Endometrium (tissue), 2 donors: ENCODE measurements around the gene SNX25.
"Not testable (repeated sequence)": the region's sequence is repeated elsewhere in the genome, so short reads cannot be mapped to it uniquely, and the experiment has no call there.

Experiments
- FAIRE-seq: peaks from 2 replicates; lab custom pipeline; 2012; peaks lifted over from hg19 to GRCh38; lab: Jason Lieb, UNC
- donor health status: control.
- donor health status: control.

The SNX25 gene

GRCh38 chr4:185205073-185205472 is 4.3 kb upstream of the SNX25 start:
- FAIRE-seq, result not testable (repeated sequence)

GRCh38 chr4:185205697-185206342 is 3.6 kb upstream of the SNX25 start:
- FAIRE-seq, result no peak

- no peak for FAIRE-seq
Observed at GRCh38 chr4:185207466-185207865, 1.9 kb upstream of the SNX25 start.

- not testable (repeated sequence) for FAIRE-seq
Observed at GRCh38 chr4:185209852-185210101, 379 bp downstream of the SNX25 start.

GRCh38 chr4:185210102-185210981 is 944 bp downstream of the SNX25 start:
- no peak for FAIRE-seq

- no peak for FAIRE-seq
Observed at GRCh38 chr4:185211035-185211434, 1.6 kb downstream of the SNX25 start.

GRCh38 chr4:185211641-185212040 is 2.2 kb downstream of the SNX25 start:
- no peak for FAIRE-seq

GRCh38 chr4:185212581-185212980 is 3.2 kb downstream of the SNX25 start:
- no peak for FAIRE-seq

- FAIRE-seq, result no peak
Observed at GRCh38 chr4:185213877-185214276, 4.5 kb downstream of the SNX25 start.

- FAIRE-seq, result no peak
Observed at GRCh38 chr4:185215261-185215660, 5.9 kb downstream of the SNX25 start.

- no peak for FAIRE-seq
Observed at GRCh38 chr4:185217408-185217975, 8.1 kb downstream of the SNX25 start.

- no peak for FAIRE-seq
Observed at GRCh38 chr4:185218312-185218711, 8.9 kb downstream of the SNX25 start.

GRCh38 chr4:185219551-185220344 is 10.3 kb downstream of the SNX25 start:
- FAIRE-seq, result peak; percentile 81

- FAIRE-seq, result no peak
Observed at GRCh38 chr4:185221491-185221890, 12.1 kb downstream of the SNX25 start.

GRCh38 chr4:185221912-185222311 is 12.5 kb downstream of the SNX25 start:
- FAIRE-seq, result no peak

- no peak for FAIRE-seq
Observed at GRCh38 chr4:185222598-185222997, 13.2 kb downstream of the SNX25 start.

- FAIRE-seq, result no peak
Observed at GRCh38 chr4:185224597-185224996, 15.2 kb downstream of the SNX25 start.

- FAIRE-seq, result no peak
Observed at GRCh38 chr4:185225940-185226339, 16.5 kb downstream of the SNX25 start.

GRCh38 chr4:185227131-185227551 is 17.7 kb downstream of the SNX25 start:
- FAIRE-seq, result no peak

GRCh38 chr4:185227713-185228278 is 18.4 kb downstream of the SNX25 start:
- no peak for FAIRE-seq

- no peak for FAIRE-seq
Observed at GRCh38 chr4:185229021-185229818, 19.8 kb downstream of the SNX25 start.
